Measurements from ENCODE around the gene SLC24A2.

DNA sequence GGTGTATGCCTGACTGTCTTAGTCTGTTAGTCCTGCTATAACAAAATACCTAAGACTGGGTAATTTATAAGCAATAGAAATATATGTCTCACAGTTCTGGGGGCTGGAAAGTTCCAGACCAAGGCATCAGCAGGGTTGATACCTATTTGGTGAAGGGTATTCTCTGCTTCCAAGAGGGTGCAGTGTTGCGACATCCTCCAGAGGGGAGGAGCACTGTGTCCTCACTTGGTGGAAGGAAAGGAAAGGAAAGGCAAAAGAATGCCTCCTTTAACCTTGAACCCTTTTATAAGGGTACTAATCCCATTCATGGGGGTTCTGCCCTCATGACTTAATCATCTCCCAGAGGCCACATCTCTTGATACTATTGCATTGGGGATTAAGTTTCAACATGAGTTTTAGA lies 42.0 kb upstream of the SLC24A2 start:
- TF ChIP-seq, protein P1, sequence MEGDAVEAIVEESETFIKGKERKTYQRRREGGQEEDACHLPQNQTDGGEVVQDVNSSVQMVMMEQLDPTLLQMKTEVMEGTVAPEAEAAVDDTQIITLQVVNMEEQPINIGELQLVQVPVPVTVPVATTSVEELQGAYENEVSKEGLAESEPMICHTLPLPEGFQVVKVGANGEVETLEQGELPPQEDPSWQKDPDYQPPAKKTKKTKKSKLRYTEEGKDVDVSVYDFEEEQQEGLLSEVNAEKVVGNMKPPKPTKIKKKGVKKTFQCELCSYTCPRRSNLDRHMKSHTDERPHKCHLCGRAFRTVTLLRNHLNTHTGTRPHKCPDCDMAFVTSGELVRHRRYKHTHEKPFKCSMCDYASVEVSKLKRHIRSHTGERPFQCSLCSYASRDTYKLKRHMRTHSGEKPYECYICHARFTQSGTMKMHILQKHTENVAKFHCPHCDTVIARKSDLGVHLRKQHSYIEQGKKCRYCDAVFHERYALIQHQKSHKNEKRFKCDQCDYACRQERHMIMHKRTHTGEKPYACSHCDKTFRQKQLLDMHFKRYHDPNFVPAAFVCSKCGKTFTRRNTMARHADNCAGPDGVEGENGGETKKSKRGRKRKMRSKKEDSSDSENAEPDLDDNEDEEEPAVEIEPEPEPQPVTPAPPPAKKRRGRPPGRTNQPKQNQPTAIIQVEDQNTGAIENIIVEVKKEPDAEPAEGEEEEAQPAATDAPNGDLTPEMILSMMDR (IDR thresholded peaks at IDR 0.05), result no peak
- TF ChIP-seq POLR2A (IDR thresholded peaks at IDR 0.05) (no peak), POLR2AphosphoS5 (IDR thresholded peaks at IDR 0.05; ENCODE audit: insufficient read depth in 1 of 2, low read depth in 1 of 2) (no peak)
